NCI-H1092 treated with DMSO at 0.1 percent for 48 hours (cell line): ENCODE data around the gene MTFP1.
A peak's percentile ranks its signal among the peaks of the same experiment; 100 is the strongest.
"Not testable (repeated sequence)": the region's sequence is repeated elsewhere in the genome, so short reads cannot be mapped to it uniquely, and the experiment has no call there.

Source experiments
- DNase-seq: peaks from one replicate; lab custom pipeline; 2025; lab: John Stamatoyannopoulos, UW

The MTFP1 gene

DNA sequence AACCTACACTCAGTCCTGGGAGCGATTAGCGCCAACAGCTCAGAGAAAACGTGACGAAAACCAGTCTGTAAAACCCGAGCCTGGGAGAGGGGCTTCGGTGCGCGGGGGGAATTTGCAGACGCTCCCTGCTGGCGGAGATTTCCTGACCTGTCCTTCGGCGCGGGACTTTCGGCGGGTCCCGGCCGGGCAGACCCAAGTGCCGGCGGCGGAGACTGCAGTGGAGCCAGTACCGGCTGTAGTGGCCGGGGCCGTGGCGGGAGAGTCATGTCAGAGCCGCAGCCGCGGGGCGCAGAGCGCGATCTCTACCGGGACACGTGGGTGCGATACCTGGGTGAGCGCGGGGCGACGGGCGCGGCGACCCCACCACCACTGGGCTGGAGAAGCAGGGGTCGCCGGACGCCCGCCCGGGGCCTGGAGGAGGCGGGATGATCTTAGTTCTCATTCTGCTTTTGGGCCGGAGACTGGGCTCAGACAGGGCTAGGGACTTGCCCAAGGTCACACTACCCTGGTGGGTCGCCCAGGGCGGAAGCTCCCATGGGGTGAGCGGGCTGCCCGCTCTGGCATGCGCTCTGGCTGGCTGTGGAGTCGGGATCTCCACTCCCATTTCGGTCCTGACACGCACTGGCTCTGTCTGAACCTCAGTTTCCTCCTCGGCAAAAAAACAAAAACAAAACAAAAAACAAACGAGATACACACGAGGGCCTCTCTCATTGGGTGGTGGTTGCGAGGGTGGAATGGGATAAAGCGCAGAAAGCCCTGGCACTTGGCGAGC is at the start of gene MTFP1:
Gene MTFP1 (plus strand): TSS at position 153 of the 772 bp plus-strand sequence. CDS start 112 bp downstream, at position 265.
- DNase-seq: peak; percentile 52

- DNase-seq: no peak
Measured at GRCh38 chr22:30380011-30380410, 45.6 kb upstream of the MTFP1 start.

DNA sequence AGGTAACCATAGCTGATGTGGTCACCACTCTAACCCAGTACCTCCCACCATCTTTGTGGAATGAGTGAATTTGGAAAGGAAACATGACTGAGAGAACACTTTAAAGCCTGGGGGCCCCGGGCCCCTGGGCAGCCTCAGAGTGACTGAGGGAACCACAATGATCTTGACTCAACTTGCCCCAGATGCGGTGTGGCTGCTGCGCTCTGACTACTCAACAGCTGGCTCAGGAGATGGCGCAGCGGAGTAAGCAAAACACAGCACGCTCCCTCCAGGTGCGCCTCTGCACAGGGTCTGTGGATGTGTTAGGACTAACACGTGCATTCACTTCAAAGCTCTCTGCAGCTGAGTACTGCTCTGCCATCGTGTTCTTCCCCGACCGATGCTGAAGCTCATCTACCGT is 44.3 kb upstream of the MTFP1 start:
- no peak for DNase-seq

GRCh38 chr22:30382340-30382739 is 43.2 kb upstream of the MTFP1 start:
- no peak for DNase-seq

GRCh38 chr22:30383061-30383460 is 42.5 kb upstream of the MTFP1 start:
- DNase-seq: no peak

DNA sequence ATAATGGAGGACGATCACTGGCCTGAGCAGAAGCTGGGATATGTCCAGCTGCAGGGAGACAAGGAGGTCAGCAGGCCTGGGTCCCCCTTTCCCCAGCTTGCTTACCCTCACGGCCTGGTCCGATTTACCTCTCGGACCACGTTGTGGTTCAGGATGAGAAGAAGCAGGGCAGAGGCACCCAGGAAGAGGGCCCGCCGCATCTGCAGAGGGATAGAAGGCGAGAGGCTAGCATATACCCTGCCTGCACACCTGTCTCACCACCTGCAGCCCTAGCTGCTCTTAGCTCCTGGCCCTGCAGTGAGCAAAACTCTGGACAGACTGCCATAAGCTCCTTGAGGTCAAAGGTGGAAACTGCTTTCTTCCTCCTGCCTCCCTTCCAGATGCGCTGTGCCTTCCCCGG is 39.6 kb upstream of the MTFP1 start:
- no peak for DNase-seq

DNA sequence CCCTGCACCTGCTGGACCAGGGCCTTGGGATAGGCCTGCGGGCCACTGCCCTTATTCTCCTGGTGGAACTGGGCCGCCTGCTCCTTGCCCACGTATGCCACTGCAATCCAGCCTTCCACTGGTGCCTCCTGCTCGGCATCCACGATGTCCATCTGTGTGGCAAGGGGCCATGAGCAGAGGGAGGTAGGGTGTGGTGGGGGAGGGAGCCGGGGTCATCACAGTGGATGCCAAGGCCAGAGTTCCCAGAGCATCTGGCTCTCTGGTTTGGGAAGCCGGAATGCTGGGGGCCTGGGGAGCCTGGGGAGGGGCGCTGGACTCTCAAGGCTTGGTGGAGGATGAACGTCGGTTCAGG is 39.0 kb upstream of the MTFP1 start:
- DNase-seq: no peak

- peak; percentile 78 for DNase-seq
Measured at GRCh38 chr22:30386960-30387827, 38.4 kb upstream of the MTFP1 start, which contains the start of gene RNF215. Gene RNF215 (minus strand): TSS chr22:30387411. CDS start chr22:30387313, 98 bp downstream.

GRCh38 chr22:30390974-30391691 is 34.4 kb upstream of the MTFP1 start:
- peak; percentile 32 for DNase-seq

DNA sequence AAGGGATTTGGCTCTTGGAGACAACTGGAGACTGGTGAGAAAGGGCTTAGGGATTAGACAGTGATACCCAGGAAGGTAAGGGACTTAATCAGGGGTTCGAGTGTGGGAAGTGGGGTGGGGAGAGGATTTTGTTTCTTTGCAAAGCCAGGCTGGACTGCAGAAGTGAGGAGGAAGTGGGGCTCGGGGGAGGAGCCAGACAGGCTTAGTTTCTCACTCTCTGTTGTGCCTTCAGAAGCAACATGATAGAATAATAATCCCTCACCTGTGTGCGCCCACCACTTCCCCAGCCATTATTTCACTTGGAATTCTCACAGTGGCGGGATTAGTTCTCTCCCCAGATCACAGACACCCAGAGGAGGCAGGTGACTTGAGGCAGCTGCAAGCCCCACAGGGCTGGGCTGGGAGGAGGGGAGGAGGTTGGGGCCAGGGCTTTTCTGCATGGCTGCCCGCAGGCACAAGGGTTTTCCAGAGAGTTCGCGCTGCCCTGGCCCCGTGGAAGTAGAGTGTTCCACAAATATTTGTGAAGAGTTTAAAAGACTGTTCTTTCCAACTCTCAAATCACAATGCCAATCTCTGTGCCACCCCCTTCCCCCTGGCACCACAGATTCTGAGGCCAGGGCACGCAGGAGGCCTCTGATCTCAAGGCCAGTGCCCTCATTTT is 32.8 kb upstream of the MTFP1 start:
- DNase-seq: peak; percentile 7

GRCh38 chr22:30393322-30393680 is 32.3 kb upstream of the MTFP1 start:
- DNase-seq: no peak

- no peak for DNase-seq
Measured at GRCh38 chr22:30393885-30394284, 31.7 kb upstream of the MTFP1 start.

DNA sequence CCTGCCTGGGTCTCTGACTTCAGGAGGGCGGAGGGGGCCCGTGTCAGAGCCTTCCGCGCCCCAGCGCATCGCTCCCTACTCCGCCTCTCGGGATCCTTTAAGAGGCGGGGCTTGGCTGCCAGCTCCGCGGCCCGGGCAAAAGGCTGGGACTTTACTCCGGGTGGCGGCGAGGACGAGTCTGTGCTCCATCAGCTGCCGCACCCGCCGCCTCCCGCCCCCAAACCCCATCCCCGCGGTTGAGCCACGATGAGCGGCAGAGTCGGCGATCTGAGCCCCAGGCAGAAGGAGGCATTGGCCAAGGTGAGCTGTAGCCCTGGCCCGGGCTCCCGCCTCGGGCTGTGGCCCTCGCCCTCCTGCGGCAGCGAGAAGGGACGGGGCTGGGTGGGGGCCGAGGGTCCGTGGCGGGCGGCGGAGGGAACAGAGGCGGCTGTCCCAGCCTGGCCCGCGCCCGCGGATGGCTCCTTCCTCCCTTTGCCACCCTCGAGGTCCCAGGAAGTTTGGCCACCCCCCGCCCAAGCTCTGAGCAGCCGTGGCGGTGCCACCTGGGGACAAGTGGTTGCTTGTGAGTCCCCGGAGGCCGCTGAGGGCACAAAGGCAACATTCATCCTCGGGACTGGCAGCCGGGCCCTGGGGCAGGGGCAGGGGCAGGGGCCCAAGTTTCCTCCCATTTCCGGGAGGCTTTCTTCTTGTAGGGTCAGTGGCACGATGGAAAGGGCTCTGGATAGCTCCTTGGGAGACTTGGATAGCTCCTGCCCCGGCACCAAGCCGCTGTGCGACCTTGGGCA is 28.5 kb upstream of the MTFP1 start, which contains the start of gene SEC14L2:
Gene SEC14L2 (plus strand): TSS at position 148 of the 785 bp plus-strand sequence. CDS start 99 bp downstream, at position 247.
- DNase-seq: peak; percentile 19

DNA sequence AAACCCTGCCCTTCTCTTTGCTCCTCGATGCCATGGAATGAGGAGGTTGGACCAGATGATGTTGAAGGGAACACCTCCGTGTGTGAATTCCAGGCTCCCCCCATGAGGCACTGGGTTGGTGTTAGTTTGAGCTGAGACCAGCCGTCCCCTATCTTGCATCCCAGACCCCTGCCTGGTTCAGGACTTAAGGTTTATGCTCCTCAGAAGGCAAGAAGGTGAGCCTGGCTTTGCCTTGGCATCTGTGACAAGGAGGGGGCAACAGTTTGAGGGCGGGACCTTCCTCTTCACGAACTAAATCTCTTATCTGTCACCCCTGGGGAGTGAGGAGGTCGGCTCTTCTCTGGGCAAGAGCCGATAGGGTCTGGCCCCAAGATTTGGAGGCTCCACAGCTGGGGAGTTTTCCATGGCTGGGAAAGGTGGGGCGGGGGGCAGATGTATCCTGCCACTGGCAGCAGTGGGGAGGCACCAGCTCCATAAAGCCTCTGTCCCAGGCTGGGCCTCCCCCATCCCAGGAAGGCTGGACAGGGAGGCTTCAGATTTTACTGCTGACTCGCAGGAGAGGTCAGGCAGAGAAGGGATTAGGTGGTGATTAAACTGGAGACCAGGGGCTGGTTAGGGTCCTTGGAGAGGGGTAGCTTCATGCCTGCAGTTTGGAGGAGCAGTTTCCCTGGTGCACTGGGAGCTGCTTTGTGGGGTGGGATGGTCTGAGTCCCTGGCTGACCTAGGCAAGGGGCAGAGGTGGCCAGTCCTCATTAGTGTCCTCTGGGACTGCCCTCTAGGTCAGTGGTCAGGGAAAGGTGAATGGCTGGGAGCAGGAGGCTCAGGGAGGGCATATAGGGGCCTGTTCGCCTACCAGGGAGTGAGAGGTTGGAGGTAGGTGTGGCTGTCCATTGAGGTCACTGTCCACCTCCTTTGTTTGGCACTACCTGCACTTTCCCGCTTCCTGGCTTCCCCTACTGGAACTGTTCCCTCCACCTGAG is 27.6 kb upstream of the MTFP1 start:
- no peak for DNase-seq

GRCh38 chr22:30398685-30399680 is 26.6 kb upstream of the MTFP1 start:
- no peak for DNase-seq

DNA sequence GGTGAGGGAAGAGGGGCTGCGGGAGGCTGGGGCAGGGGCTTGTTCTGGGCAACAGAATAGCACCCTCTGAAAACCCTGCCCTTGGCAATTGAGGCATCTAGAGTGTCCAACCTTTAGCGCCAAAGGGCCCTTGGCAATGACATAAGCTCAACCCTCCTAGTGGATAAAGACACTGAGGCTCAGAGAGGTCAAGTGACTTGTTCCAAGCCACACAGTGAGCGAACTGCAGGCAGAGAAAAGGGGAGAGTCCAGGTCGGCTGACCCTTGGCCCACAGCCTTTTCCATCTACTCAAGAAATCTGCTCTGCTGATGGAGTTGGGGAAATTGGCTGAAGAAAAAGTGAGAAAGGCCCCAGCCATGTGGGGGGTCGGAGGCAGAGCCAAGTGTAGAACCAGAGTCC is 25.9 kb upstream of the MTFP1 start:
- DNase-seq: no peak

GRCh38 chr22:30400159-30400558 is 25.4 kb upstream of the MTFP1 start:
- no peak for DNase-seq

DNA sequence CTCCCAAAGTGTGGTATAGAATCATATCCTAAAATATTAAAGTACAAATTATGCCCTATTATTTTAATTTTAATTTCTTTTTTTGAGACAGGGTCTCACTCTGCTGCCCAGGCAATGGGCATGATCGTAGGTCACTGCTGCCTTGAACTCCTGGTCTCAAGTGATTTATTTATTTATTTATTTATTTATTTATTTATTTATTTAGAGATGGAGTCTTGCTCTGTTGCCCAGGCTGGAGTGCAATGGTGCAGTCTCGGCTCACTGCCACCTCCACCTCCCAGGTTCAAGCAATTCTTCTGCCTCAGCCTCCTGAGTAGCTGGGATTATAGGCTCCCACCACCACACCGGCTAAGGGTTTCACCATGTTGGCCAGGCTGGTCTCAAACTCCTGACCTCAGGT is 24.5 kb upstream of the MTFP1 start:
- DNase-seq: not testable (repeated sequence)
